HEK293 (cell line): Measurements from ENCODE around the gene RABGEF1.

Experiments
- HOXA7 ChIP-seq: sonication (generic); formaldehyde crosslinking; IDR thresholded peaks from 2 replicates; pipeline ENCODE4 v1.8.1; 2022; ENCODE audit warnings: missing genetic modification reagents, borderline replicate concordance
- ZBTB1 ChIP-seq: fragments of 450-650 bp; formaldehyde crosslinking; IDR thresholded peaks from 2 replicates; pipeline ENCODE4 v1.5.1; 2016; ENCODE audit warnings: missing biosample characterization, missing genetic modification characterization
- ZBTB7A ChIP-seq: fragments of 450-650 bp; formaldehyde crosslinking; IDR thresholded peaks from 2 replicates; pipeline ENCODE4 v1.5.1; 2016; ENCODE audit warnings: low read depth, missing biosample characterization, missing genetic modification characterization
- ZNF610 ChIP-seq: fragments of 450-650 bp; formaldehyde crosslinking; IDR thresholded peaks from 2 replicates; pipeline ENCODE4 v1.5.1; 2016; ENCODE audit warnings: missing biosample characterization, missing genetic modification characterization, borderline replicate concordance
- ZNF76 ChIP-seq: fragments of 450-650 bp; formaldehyde crosslinking; IDR thresholded peaks from 2 replicates; pipeline ENCODE4; 2016; ENCODE audit warnings: low read depth, missing biosample characterization, missing genetic modification characterization, borderline replicate concordance
- ZNF776 ChIP-seq: fragments of 450-650 bp; formaldehyde crosslinking; IDR thresholded peaks from 2 replicates; pipeline ENCODE4 v1.5.0; 2017; ENCODE audit warnings: missing biosample characterization, missing genetic modification characterization, borderline replicate concordance
- TF ChIP-seq, protein P1 (sequence below): fragments of 450-650 bp; formaldehyde crosslinking; IDR thresholded peaks from 2 replicates; pipeline ENCODE4 v1.5.1; 2016; ENCODE audit warnings: missing biosample characterization, missing genetic modification characterization
- TF ChIP-seq, protein P2 (sequence below): sonication (generic); formaldehyde crosslinking; IDR thresholded peaks from 2 replicates; pipeline ENCODE4 v1.8.1; 2022; ENCODE audit warnings: mild to moderate bottlenecking, moderate library complexity, missing genetic modification reagents

DNA sequence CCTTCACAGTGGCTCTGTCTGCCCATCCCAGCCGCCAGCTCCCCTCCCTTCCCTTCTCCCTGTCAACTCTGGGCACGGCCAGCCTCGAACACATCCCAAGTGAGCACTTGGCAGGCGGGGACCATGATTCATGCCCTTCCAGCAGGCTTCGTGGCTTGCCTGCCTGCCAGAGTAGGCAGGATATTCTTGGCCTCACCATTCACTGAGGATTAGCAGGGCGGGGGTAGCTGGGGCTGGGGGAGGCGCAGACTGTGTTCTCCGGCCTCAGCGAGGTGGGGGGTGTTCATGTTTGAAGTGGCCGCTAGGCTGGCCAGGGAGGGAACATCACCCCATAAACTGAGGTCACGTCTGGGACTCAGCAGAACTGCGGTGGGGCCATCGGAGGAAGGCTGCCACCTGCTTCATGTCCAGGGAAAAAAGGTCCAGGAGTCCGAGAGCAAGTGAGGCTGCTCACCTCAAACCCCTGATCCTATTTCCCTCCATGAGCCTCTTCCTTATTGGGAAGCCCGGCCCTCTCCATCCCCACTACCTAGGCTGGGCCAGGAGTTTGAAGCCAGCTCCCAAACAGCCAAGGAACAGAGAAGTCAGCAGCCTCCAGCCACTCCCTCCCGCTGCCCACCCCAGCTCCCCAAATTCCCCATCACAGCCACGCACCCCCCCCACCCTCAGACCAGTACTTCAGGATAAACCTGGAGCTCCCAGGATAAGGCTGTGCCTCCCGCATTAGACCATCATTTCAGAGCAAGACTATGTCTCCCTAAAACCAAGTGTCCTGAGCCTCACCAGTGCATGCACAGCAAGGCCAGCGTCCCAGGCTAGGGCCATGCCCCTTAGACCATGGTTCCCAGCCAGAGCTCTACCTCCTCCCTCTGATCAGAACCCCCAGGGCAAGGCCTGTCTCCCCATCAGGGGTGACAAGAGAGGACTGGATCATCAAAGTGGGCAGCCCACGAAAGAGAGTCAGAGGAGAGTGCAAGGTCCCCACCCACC is 42.8 kb upstream of the RABGEF1 start:
- TF ChIP-seq ZNF610 (tag by site-specific recombination) (no peak), HOXA7 (CRISPR knock-in tag) (no peak), ZNF76 (no peak), ZBTB1 (tag by site-specific recombination) (no peak), ZNF776 (tag by site-specific recombination) (no peak), ZBTB7A (no peak)
- TF ChIP-seq, protein P1, sequence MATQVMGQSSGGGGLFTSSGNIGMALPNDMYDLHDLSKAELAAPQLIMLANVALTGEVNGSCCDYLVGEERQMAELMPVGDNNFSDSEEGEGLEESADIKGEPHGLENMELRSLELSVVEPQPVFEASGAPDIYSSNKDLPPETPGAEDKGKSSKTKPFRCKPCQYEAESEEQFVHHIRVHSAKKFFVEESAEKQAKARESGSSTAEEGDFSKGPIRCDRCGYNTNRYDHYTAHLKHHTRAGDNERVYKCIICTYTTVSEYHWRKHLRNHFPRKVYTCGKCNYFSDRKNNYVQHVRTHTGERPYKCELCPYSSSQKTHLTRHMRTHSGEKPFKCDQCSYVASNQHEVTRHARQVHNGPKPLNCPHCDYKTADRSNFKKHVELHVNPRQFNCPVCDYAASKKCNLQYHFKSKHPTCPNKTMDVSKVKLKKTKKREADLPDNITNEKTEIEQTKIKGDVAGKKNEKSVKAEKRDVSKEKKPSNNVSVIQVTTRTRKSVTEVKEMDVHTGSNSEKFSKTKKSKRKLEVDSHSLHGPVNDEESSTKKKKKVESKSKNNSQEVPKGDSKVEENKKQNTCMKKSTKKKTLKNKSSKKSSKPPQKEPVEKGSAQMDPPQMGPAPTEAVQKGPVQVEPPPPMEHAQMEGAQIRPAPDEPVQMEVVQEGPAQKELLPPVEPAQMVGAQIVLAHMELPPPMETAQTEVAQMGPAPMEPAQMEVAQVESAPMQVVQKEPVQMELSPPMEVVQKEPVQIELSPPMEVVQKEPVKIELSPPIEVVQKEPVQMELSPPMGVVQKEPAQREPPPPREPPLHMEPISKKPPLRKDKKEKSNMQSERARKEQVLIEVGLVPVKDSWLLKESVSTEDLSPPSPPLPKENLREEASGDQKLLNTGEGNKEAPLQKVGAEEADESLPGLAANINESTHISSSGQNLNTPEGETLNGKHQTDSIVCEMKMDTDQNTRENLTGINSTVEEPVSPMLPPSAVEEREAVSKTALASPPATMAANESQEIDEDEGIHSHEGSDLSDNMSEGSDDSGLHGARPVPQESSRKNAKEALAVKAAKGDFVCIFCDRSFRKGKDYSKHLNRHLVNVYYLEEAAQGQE (tag by site-specific recombination): no peak
- TF ChIP-seq, protein P2, sequence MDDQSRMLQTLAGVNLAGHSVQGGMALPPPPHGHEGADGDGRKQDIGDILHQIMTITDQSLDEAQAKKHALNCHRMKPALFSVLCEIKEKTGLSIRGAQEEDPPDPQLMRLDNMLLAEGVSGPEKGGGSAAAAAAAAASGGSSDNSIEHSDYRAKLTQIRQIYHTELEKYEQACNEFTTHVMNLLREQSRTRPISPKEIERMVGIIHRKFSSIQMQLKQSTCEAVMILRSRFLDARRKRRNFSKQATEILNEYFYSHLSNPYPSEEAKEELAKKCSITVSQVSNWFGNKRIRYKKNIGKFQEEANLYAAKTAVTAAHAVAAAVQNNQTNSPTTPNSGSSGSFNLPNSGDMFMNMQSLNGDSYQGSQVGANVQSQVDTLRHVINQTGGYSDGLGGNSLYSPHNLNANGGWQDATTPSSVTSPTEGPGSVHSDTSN (CRISPR knock-in tag): no peak
